Prostate gland (tissue), 2 donors: ENCODE measurements around the gene POU6F1. TPM values are rescaled to one million over a fixed set of nuclear protein-coding genes. Genes with fewer than 3 reads are reported as not detected.
A peak's percentile ranks its signal among the peaks of the same experiment; 100 is the strongest.

Experiments used
- DNase-seq: peaks from one replicate; pipeline ENCODE4 v3.0.0-alpha.2; 2019; ENCODE audit warnings: low spot score
- H3K27ac ChIP-seq, 2 donors: fragments of 200-600 bp; sonication (generic); 2 replicates each; pipeline ENCODE4 v1.5.1; 2017 to 2019
- H3K27me3 ChIP-seq: fragments of 200-600 bp; sonication (generic); replicated peaks from 2 replicates; pipeline ENCODE4 v1.5.1; 2019; ENCODE audit not compliant: insufficient read depth
- H3K36me3 ChIP-seq, 2 donors: fragments of 200-600 bp; sonication (generic); 1 replicate in 1 of 2; 2 replicates in 1 of 2; pipeline versions ENCODE4 v1.5.1 to v1.8.1; 2017 to 2019
- H3K4me1 ChIP-seq: fragments of 200-600 bp; sonication (generic); replicated peaks from 2 replicates; pipeline ENCODE4 v1.5.1; 2019
- H3K4me3 ChIP-seq, 2 donors: fragments of 200-600 bp; sonication (generic); 2 replicates each; pipeline ENCODE4 v1.5.1; 2017 to 2019
- H3K9me3 ChIP-seq: fragments of 200-600 bp; sonication (generic); 2 replicates; pipeline ENCODE4 v1.5.1; 2017
- POLR2A ChIP-seq: fragments of 450-650 bp; IDR thresholded peaks from one replicate; pipeline ENCODE4 v1.6.1; 2016; ENCODE audit warnings: antibody characterized with exemption, mild to moderate bottlenecking
- POLR2AphosphoS5 ChIP-seq: sonication (generic); formaldehyde crosslinking; IDR thresholded peaks from one replicate; pipeline ENCODE4 v1.6.1; 2017; ENCODE audit warnings: antibody characterized with exemption
- WGBS: methylation state at CpG from one replicate; pipeline ENCODE4 v1.1.5; 2018; 5-methylcytosine and 5-hydroxymethylcytosine counted together
- intact Hi-C: fragments of 100-400 bp; cut with DNase I; formaldehyde crosslinking; loops from one replicate; pipeline ENCODE4 v1.14.2; 2022
- total RNA-seq, 2 donors: library from RNA; depleted of rRNA; stranded (reverse); fragments of >200 nt; gene quantifications; one replicate each; pipeline ENCODE4 v1.1.0, GENCODE V29; 2016
- TF ChIP-seq, protein P1 (sequence below), 4 experiments: fragments of 200-600 bp in 2 of 4; fragments of 450-650 bp in 2 of 4; sonication (generic) in 2 of 4; IDR thresholded peaks; 1 replicate in 3 of 4; 2 replicates in 1 of 4; pipeline ENCODE4 v1.5.1; 2016 to 2019; ENCODE audit warnings: antibody characterized with exemption in 4 of 4, mild to moderate bottlenecking in 2 of 4, moderate library complexity in 2 of 4

The POU6F1 gene
- total RNA-seq, 2 donors from 2014 or later: 13.5 to 17.2 TPM

DNA sequence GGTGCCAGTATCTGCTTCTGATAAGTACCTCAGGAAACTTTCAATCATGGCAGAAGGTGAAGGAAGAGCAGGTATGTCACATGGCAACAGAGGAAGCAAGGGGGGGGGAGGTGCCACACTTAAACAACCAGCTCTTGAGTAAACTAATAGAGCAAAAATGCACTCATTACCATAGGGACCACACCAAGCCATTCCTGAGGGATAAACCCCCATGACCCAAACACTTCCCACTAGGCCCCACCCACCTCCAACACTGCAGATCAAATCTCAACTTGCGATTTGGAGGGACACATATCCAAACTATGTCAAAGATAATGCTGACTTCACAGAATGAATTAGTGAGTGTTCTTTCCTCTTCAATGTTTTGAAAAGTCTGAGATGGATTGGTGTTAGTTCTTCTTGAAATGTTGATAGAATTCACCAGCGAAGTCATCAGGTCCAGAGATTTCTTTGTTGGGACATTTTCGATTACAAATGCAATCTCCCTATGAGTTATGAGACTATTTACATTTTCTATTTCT is 61.6 kb downstream of the POU6F1 start:
- TF ChIP-seq POLR2AphosphoS5 (no peak), POLR2A (no peak)
- TF ChIP-seq, protein P1, sequence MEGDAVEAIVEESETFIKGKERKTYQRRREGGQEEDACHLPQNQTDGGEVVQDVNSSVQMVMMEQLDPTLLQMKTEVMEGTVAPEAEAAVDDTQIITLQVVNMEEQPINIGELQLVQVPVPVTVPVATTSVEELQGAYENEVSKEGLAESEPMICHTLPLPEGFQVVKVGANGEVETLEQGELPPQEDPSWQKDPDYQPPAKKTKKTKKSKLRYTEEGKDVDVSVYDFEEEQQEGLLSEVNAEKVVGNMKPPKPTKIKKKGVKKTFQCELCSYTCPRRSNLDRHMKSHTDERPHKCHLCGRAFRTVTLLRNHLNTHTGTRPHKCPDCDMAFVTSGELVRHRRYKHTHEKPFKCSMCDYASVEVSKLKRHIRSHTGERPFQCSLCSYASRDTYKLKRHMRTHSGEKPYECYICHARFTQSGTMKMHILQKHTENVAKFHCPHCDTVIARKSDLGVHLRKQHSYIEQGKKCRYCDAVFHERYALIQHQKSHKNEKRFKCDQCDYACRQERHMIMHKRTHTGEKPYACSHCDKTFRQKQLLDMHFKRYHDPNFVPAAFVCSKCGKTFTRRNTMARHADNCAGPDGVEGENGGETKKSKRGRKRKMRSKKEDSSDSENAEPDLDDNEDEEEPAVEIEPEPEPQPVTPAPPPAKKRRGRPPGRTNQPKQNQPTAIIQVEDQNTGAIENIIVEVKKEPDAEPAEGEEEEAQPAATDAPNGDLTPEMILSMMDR (IDR thresholded peaks at IDR 0.05): no peak
- Histone ChIP-seq H3K4me1 (no peaks in the 10 kb centered on the region), H3K36me3 (no peaks in the 10 kb centered on the region), H3K27ac (no peak overlapping the region), H3K4me3 (no peak overlapping the region), H3K27me3 (no peaks in the 10 kb centered on the region), H3K9me3 (no peaks in the 10 kb centered on the region)
- no peak for DNase-seq
- intact Hi-C loops: no loop called here
- 97% methylated on average over 3 of the region's 3 CpGs for WGBS

DNA sequence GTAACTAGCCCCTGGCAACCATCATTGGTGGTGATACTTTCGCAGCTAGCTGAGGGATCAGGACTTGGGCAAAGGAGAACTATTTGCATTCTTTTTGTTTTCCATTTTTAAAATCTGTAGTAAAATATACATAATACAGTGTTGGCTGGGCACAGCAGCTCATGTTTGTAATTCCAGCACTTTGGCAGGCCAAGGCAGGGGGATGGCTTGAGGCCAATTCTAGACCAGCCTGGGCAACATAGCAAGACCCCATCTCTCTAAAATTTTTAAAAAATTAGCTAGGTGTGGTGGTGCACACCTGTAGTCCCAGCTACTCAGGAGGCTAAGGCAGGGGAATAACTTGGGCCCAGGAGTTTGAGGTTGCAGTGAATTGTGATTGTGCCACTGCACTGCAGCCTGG is 64.9 kb downstream of the POU6F1 start:
- WGBS: 95% methylated on average over 1 of the region's 1 CpG
- Histone ChIP-seq H3K27me3 (no peaks in the 10 kb centered on the region), H3K4me3 (no peak overlapping the region), H3K9me3 (no peaks in the 10 kb centered on the region), H3K36me3 (no peaks in the 10 kb centered on the region), H3K4me1 (no peaks in the 10 kb centered on the region), H3K27ac (no peak overlapping the region)
- DNase-seq: no peak
- intact Hi-C loops: no loop called here
- TF ChIP-seq, protein P1 (IDR thresholded peaks at IDR 0.05): no peak
- no peak for TF ChIP-seq POLR2A

DNA sequence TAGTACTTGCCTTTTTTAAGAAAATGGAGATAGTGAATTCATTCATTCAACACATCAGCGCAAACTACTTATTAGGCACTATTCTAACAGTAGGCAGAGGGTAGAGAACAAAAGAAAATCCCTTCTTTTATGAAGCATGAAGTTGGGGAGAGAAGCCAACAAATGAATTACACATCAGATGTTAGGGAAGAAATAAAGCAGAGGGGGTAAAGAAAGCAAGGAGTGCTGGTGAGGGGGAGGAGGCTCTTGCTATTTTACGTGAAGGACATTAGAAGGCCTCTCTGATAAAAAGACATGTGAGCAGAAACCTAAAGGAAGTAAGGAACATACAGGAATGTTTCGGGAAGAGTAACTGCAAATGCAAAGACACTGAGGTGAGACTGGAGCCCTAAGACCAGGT is 67.1 kb downstream of the POU6F1 start:
- intact Hi-C loops: no loop called here

DNA sequence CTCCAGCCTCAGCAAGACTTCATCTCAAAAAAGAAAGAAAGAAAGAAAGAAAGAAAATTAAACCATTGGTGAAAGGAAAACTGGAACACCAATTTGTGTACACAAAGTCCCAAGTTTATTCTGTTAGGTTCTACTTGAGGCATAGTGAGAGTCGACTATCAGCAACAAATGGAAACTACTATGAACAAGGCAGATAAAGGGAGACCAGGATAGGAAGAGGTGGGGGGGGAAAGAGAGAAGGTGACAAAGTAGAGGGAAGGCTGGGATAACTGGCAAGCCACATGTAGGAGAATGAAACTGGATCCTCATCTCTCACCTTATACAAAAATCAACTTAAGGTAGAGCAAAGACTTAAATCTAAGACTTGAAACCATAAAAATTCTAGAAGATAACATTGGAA is 70.6 kb downstream of the POU6F1 start:
- H3K36me3 ChIP-seq: no peaks in the 10 kb centered on the region
- intact Hi-C loops: no loop called here
- WGBS: 93% methylated on average over 1 of the region's 1 CpG
- no peaks in the 10 kb centered on the region for H3K9me3 ChIP-seq
- H3K27ac ChIP-seq: no peak overlapping the region
- no peak overlapping the region for H3K4me3 ChIP-seq
- H3K4me1 ChIP-seq: no peaks in the 10 kb centered on the region
- H3K27me3 ChIP-seq: no peaks in the 10 kb centered on the region
- no peak for DNase-seq
- TF ChIP-seq, protein P1 (IDR thresholded peaks at IDR 0.05): no peak
- no peak for TF ChIP-seq POLR2A
- no peak for TF ChIP-seq POLR2AphosphoS5

More for the DNA sequence above, 67.1 kb downstream of the POU6F1 start:
- no peak for DNase-seq
- TF ChIP-seq POLR2A: no peak
- no peak for TF ChIP-seq POLR2AphosphoS5
- TF ChIP-seq, protein P1 (IDR thresholded peaks at IDR 0.05): no peak
- WGBS: 63% methylated on average over 3 of the region's 3 CpGs
- no peaks in the 10 kb centered on the region for H3K9me3 ChIP-seq
- H3K4me1 ChIP-seq: no peaks in the 10 kb centered on the region
- H3K4me3 ChIP-seq: no peak overlapping the region
- H3K27me3 ChIP-seq: no peaks in the 10 kb centered on the region
- H3K27ac ChIP-seq: no peak overlapping the region
- H3K36me3 ChIP-seq: no peaks in the 10 kb centered on the region

DNA sequence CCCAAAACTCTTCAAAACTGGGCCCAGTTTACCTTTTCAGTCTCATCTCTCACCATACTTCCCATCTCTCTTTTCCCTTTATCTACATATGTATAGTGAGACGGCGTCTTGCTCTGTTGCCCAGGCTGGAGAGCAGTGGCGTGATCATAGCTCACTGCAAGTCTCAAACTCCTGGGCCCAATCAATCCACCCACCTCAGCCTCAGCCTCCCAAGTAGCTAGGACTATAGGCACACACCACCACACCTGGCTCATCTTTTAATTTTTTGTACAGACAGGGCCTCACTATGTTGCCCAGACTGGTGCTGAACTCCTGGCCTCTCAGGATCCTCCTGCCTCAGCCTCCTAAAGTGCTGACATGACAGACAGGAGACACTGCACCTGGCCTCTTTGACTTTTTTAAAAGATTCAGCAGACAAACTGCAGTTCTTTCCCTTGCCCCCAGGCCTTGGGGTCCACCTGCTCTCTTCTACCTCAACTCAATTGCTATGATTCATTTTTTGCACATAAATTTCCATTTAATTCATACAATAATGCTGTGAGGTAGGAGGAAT is 78.5 kb downstream of the POU6F1 start:
- WGBS: 68% methylated on average over 3 of the region's 3 CpGs
- no peaks in the 10 kb centered on the region for H3K36me3 ChIP-seq
- no peak overlapping the region for H3K4me3 ChIP-seq
- TF ChIP-seq, protein P1 (IDR thresholded peaks at IDR 0.05): no peak
- TF ChIP-seq POLR2AphosphoS5 (no peak), POLR2A (no peak)
- no peak for DNase-seq
- intact Hi-C loops: no loop called here
- H3K4me1 ChIP-seq: no peaks in the 10 kb centered on the region
- no peaks in the 10 kb centered on the region for H3K9me3 ChIP-seq
- H3K27ac ChIP-seq: peak overlapping the region in 1 of 2 donors; percentile 20
- no peaks in the 10 kb centered on the region for H3K27me3 ChIP-seq
